A549 (cell line): ENCODE results near the gene CC2D2A. TPM values are rescaled to one million over a fixed set of nuclear protein-coding genes. Genes with fewer than 3 reads are reported as not detected.

ENCODE experiments used
- ATAC-seq, 2 experiments: fragments of 200-7000 bp in 1 of 2; fragments of >200 bp in 1 of 2; cut with Nextera tagmentation in 1 of 2; cut with Tn5 transposase in 1 of 2; 3 replicates each; pipeline versions ENCODE4 v1.8.0 to v1.9.1; 2018 to 2020; ENCODE audit warnings: mild to moderate bottlenecking in 1 of 2, moderate library complexity in 1 of 2
- CTCF ChIA-PET: fragments of 300-600 bp; sonication (Branson Sonifier 250); formaldehyde crosslinking; extraction: SDS; loops from one replicate; lab custom pipeline; 2021; ENCODE audit warnings: antibody characterized with exemption, inconsistent platforms; lab: Yijun Ruan, JAX
- POLR2A ChIA-PET: fragments of 350-600 bp; formaldehyde crosslinking; extraction: SDS; loops from one replicate; lab custom pipeline; 2021; ENCODE audit warnings: antibody characterized with exemption, inconsistent platforms; lab: Yijun Ruan, JAX
- DNase-seq, 2 experiments: peaks; one replicate each; pipeline versions ENCODE4 v3.0.0 to v3.0.0-alpha.2; 2011 to 2016; ENCODE audit warnings: low read depth in 1 of 2, low spot score in 1 of 2
- FAIRE-seq: peaks from 2 replicates; lab custom pipeline; 2011; peaks lifted over from hg19 to GRCh38; lab: Jason Lieb, UNC
- H3K27ac ChIP-seq, 2 experiments: fragments of >200 bp; sonication (Bioruptor Twin); formaldehyde crosslinking; 3 replicates each; pipeline ENCODE4 v1.5.1; 2016 to 2017
- H3K4me1 ChIP-seq: fragments of >200 bp; sonication (Bioruptor Twin); formaldehyde crosslinking; 3 replicates; pipeline ENCODE4 v1.6.1; 2016
- H3K4me2 ChIP-seq: fragments of >200 bp; sonication (Bioruptor Twin); formaldehyde crosslinking; 3 replicates; pipeline ENCODE4 v1.6.1; 2016
- H3K4me3 ChIP-seq: fragments of >200 bp; sonication (Bioruptor Twin); formaldehyde crosslinking; 3 replicates; pipeline ENCODE4 v1.5.1; 2016
- H3K9me3 ChIP-seq: fragments of >200 bp; sonication (Bioruptor Twin); formaldehyde crosslinking; 3 replicates; pipeline ENCODE4 v1.6.1; 2016
- BCL3 ChIP-seq: fragments of >200 bp; sonication (Bioruptor Twin); formaldehyde crosslinking; IDR thresholded peaks from 3 replicates; pipeline ENCODE4 v1.6.1; 2016
- BHLHE40 ChIP-seq: IDR thresholded peaks from 2 replicates; pipeline ENCODE4 v1.6.1; 2012; ENCODE audit warnings: low read depth, low read length, inconsistent platforms
- CHD4 ChIP-seq: fragments of 200-600 bp; sonication (generic); IDR thresholded peaks from 2 replicates; pipeline ENCODE4 v1.6.1; 2016; ENCODE audit warnings: antibody characterized with exemption, mild to moderate bottlenecking, borderline replicate concordance
- FOSB ChIP-seq: fragments of 250-450 bp; sonication (Bioruptor Pico); IDR thresholded peaks from 2 replicates; pipeline ENCODE4 v1.5.0; 2020; ENCODE audit warnings: mild to moderate bottlenecking, moderate library complexity
- HOXA7 ChIP-seq: fragments of 250-450 bp; sonication (Bioruptor Pico); IDR thresholded peaks from 2 replicates; pipeline ENCODE4 v1.5.0; 2020; ENCODE audit warnings: mild to moderate bottlenecking, moderate library complexity
- HOXB5 ChIP-seq: fragments of 250-450 bp; sonication (Bioruptor Pico); IDR thresholded peaks from 2 replicates; pipeline ENCODE4 v1.5.0; 2020; ENCODE audit warnings: mild to moderate bottlenecking, moderate library complexity
- JUNB ChIP-seq: fragments of >200 bp; sonication (Bioruptor Twin); formaldehyde crosslinking; IDR thresholded peaks from 2 replicates; pipeline ENCODE4 v1.6.1; 2016
- MAFK ChIP-seq: fragments of 450-650 bp; IDR thresholded peaks from 2 replicates; pipeline ENCODE4 v1.6.1; 2014; ENCODE audit not compliant: partially characterized antibody
- MAX ChIP-seq: IDR thresholded peaks from 2 replicates; pipeline ENCODE4 v1.6.1; 2012
- MAZ ChIP-seq: fragments of 150-350 bp; IDR thresholded peaks from 2 replicates; pipeline ENCODE4 v1.6.1; 2014; ENCODE audit warnings: antibody characterized with exemption, low read depth, low read length, borderline replicate concordance
- MYC ChIP-seq: IDR thresholded peaks from 2 replicates; pipeline ENCODE4 v1.6.1; 2012; ENCODE audit warnings: mild to moderate bottlenecking, inconsistent platforms, low read length, improper control_type of control experiment, borderline replicate concordance
- REST ChIP-seq: fragments of 200-600 bp; sonication (generic); IDR thresholded peaks from 2 replicates; pipeline ENCODE4 v1.6.1; 2016; ENCODE audit warnings: antibody characterized with exemption, mild to moderate bottlenecking, moderate library complexity
- RNF2 ChIP-seq: fragments of 200-600 bp; sonication (generic); IDR thresholded peaks from 2 replicates; pipeline ENCODE4 v1.6.1; 2016; ENCODE audit warnings: low read depth, mild to moderate bottlenecking, antibody characterized with exemption, moderate library complexity, borderline replicate concordance
- TP53 ChIP-seq: fragments of 250-450 bp; sonication (Bioruptor Pico); IDR thresholded peaks from 2 replicates; pipeline ENCODE4 v1.5.0; 2021; ENCODE audit warnings: mild to moderate bottlenecking, moderate library complexity
- ZC3H11A ChIP-seq: fragments of 450-650 bp; IDR thresholded peaks from 2 replicates; pipeline ENCODE4 v1.6.1; 2014; ENCODE audit warnings: antibody characterized with exemption, mild to moderate bottlenecking
- ZNF302 ChIP-seq: fragments of 250-450 bp; sonication (Bioruptor Pico); IDR thresholded peaks from 2 replicates; pipeline ENCODE4 v1.9.0; 2021; ENCODE audit warnings: inconsistent platforms, mild to moderate bottlenecking, moderate library complexity
- WGBS: methylation state at CpG from one replicate; pipeline ENCODE4 v1.1.6; 2017; ENCODE audit errors: missing lambda C conversion rate; 5-methylcytosine and 5-hydroxymethylcytosine counted together
- polyA plus RNA-seq, 4 experiments: library from polyadenylated mRNA; depleted of rRNA in 3 of 4; stranded (reverse); fragments of >200 nt; fragmentation: RNase III in 1 of 4; extraction: RNeasy Plus Mini Kit Qiagen cat#74134 plus additional on column Dnase treatment in 1 of 4; gene quantifications; 2 replicates in 3 of 4; 3 replicates in 1 of 4; pipeline ENCODE4 v1.2.3, GENCODE V29; 2011 to 2017
- TF ChIP-seq, protein P1 (sequence below): fragments of 450-650 bp; IDR thresholded peaks from 2 replicates; pipeline ENCODE4 v1.6.1; 2014; ENCODE audit warnings: antibody characterized with exemption
- TF ChIP-seq, protein P2 (sequence below): fragments of >200 bp; sonication (Bioruptor Twin); formaldehyde crosslinking; IDR thresholded peaks from 3 replicates; pipeline ENCODE4 v1.5.1; 2016

The CC2D2A gene
- polyA plus RNA-seq, 2 of the 4 experiments (the other 2 are of a cell fraction) = 10.7 to 18.8 TPM

DNA sequence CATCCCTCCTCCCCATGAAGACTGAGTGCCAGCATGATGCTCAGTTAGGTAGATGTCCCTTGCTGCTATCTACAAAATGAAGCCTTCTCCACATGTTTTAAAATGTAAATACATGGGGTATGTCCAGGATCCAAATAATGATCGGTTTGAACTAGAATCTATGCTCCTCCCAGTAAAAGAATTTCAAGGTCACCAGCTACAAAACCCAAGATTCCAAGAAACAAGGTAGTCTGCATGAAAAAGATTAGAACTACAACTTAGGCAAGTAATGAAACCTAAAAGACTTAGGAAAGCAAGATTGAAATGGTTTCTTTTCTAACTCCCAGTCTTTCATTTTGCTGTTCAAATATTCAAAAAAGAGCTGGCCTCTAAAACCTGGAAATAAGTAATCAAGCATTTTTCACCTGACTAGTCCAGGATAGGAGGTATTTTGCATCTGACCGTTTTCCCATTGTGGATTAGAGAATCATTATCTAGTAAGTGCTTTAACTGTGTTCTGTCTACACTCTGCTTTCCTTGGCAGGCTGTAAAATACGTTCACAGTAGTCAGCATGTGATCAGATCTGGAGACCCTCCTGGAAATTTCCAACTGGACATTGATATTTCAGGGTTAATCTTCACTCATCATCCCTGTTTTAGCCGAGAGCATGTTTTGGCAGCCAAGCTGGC lies 57.4 kb downstream of the CC2D2A start:
- no peaks in the 10 kb centered on the region for H3K9me3 ChIP-seq
- H3K4me1 ChIP-seq = no peaks in the 10 kb centered on the region
- no peak overlapping the region for H3K4me2 ChIP-seq
- 84% methylated on average over 4 of the region's 4 CpGs for WGBS
- no peak for TF ChIP-seq MAZ
- no peak for TF ChIP-seq BCL3
- no peak for TF ChIP-seq FOSB (CRISPR knock-in tag)
- TF ChIP-seq, all 56 proteins: peak for 0
- ChIA-PET POLR2A (no interaction called here), CTCF (no interaction called here)
- H3K27ac ChIP-seq = no peak overlapping the region
- ATAC-seq (no peak), FAIRE-seq (no peak), DNase-seq (no peak)
- no peak overlapping the region for H3K4me3 ChIP-seq

DNA sequence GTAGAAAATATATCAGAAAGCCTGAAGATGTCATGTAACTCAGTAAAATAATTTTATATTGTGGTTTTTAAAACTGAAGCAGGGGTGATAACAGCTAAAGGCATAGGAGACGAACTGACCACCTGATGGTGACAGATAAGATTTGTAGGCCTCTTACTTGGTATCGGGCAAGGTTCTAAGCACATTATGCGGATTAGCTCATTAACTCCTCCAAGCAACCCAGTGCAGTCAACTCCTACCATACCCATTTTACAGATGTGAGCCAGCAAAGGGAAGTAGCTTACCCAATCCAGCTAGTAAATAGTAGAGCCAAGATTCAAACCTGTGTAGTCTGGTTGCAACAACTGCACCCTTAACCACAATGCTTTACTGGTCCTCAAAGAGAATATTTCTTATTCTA lies 62.1 kb downstream of the CC2D2A start:
- TF ChIP-seq, protein P1, sequence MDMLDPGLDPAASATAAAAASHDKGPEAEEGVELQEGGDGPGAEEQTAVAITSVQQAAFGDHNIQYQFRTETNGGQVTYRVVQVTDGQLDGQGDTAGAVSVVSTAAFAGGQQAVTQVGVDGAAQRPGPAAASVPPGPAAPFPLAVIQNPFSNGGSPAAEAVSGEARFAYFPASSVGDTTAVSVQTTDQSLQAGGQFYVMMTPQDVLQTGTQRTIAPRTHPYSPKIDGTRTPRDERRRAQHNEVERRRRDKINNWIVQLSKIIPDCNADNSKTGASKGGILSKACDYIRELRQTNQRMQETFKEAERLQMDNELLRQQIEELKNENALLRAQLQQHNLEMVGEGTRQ = no peak
- no peak for TF ChIP-seq HOXB5
- TF ChIP-seq MYC = no peak
- no peak for TF ChIP-seq JUNB
- no peak for TF ChIP-seq REST
- TF ChIP-seq HOXA7 (CRISPR knock-in tag) = no peak
- TF ChIP-seq MAX = no peak
- TF ChIP-seq CHD4 = no peak
- no peak for TF ChIP-seq TP53
- TF ChIP-seq BCL3 = no peak
- TF ChIP-seq MAFK = no peak
- no peak for TF ChIP-seq ZNF302 (CRISPR knock-in tag)
- no peak for TF ChIP-seq ZC3H11A
- no peak for TF ChIP-seq MAZ
- TF ChIP-seq, protein P2, sequence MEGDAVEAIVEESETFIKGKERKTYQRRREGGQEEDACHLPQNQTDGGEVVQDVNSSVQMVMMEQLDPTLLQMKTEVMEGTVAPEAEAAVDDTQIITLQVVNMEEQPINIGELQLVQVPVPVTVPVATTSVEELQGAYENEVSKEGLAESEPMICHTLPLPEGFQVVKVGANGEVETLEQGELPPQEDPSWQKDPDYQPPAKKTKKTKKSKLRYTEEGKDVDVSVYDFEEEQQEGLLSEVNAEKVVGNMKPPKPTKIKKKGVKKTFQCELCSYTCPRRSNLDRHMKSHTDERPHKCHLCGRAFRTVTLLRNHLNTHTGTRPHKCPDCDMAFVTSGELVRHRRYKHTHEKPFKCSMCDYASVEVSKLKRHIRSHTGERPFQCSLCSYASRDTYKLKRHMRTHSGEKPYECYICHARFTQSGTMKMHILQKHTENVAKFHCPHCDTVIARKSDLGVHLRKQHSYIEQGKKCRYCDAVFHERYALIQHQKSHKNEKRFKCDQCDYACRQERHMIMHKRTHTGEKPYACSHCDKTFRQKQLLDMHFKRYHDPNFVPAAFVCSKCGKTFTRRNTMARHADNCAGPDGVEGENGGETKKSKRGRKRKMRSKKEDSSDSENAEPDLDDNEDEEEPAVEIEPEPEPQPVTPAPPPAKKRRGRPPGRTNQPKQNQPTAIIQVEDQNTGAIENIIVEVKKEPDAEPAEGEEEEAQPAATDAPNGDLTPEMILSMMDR = no peak
- no peak for TF ChIP-seq RNF2
- TF ChIP-seq BHLHE40 = no peak
- WGBS = 86% methylated on average over 3 of the region's 3 CpGs
- POLR2A ChIA-PET = no interaction called here
- CTCF ChIA-PET = no interaction called here
- DNase-seq = no peak
- Histone ChIP-seq H3K9me3 (no peaks in the 10 kb centered on the region), H3K4me2 (no peak overlapping the region), H3K4me3 (no peak overlapping the region), H3K27ac (no peak overlapping the region), H3K4me1 (no peaks in the 10 kb centered on the region)
- no peak for ATAC-seq
- no peak for FAIRE-seq
